HG03159 (cell line): ENCODE measurements around the gene SNRPN.
"Not testable (repeated sequence)": the region's sequence is repeated elsewhere in the genome, so short reads cannot be mapped to it uniquely, and the experiment has no call there.

Experiments used
- ATAC-seq: cut with Tn5 transposase; IDR thresholded peaks from one replicate; pipeline ENCODE4 v1.9.1; 2021; ENCODE audit warnings: mild to moderate bottlenecking, moderate library complexity; ENCODE audit not compliant: unreplicated experiment

The SNRPN gene

DNA sequence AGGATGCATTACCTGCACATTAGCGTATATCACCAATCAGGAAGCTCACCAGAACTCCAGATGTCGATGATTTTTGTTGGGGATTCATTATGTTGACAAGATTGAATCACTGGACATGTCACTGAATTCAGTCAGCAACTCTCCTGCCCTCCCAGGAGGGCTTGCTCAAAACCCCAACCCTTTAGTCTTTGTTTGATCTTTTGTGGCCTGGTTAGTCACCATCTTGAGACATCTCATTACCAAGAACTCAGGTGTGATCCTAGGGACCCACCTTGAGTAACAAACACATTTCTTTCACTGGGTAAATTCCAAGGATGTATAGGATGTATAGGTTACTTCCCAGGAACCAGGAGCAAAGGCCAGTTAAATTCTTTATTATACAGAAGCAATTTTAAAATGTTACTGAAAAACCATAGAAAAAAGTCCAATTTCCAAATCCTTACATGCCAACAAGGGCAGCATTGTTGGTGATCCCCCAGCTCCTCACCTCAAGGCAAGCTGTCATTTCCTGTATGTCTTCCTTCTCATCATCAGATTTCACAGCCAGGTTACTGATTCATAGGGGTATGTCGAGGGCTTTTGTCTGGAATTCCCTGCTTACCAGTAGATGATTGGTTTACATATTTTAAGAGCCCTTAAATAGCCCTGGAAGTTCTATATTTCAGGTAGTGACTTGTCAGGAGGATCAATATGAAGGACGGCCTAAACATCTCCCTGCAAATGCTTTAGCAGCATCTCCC lies 11.7 kb downstream of the SNRPN start:
- no peak for ATAC-seq

DNA sequence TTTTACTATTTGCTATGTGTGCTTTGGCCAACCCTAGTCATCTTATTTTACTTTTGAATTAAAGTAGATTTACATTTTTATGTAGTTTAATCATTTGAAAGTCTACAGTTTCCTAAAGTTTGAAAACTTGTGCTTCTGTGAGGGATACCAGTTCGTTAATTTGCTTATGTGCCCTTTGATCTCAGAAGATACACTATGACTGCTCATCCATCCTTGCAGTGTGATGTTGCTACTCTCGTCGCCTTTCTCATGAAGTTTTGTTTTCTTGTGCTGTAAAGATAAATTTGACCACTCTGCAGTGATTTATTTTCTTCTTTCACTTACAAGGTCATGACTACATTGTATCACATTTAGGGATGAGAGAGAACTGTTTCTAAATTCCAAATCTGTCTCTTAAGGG lies 16.3 kb downstream of the SNRPN start:
- no peak for ATAC-seq

DNA sequence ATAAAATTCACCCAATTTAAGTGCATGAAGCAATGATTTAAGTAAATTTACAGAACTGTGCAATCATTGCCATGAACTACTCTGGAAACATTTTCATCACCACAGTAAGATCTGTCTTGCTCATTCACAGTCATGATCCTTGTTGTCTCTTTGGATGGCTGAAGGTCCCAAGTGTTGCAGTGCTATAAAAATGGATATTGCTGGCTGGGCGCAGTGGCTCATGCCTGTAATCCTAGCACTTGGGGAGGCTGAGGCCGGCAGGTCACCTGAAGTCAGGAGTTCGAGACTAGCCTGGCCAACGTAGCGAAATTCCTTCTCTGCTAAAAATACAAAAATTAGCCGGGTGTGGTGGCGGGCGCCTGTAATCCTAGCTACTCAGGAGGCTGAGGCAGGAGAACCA lies 17.0 kb downstream of the SNRPN start:
- ATAC-seq, result no peak

DNA sequence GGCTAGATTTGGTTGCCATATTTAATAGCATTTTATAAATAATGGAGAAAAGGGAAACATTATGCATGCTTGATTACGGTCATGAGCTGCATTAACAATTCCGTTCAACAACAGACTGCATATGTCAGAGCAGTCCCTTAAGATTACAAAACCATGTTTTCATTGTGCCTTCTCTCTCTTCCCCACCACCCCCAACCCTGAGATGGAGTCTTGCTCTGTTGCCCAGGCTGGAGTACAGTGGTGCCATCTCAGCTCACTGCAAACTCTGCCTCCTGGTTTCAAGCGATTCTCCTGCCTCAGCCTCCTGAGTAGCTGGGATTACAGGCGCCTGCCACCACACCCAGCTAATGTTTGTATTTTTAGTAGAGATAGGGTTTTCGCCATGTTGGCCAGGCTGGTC lies 17.9 kb downstream of the SNRPN start:
- not testable (repeated sequence) for ATAC-seq

GRCh38 chr15:24976932-24977331 lies 22.1 kb downstream of the SNRPN start:
- no peak for ATAC-seq

GRCh38 chr15:24977686-24978085 lies 22.9 kb downstream of the SNRPN start:
- no peak for ATAC-seq

DNA sequence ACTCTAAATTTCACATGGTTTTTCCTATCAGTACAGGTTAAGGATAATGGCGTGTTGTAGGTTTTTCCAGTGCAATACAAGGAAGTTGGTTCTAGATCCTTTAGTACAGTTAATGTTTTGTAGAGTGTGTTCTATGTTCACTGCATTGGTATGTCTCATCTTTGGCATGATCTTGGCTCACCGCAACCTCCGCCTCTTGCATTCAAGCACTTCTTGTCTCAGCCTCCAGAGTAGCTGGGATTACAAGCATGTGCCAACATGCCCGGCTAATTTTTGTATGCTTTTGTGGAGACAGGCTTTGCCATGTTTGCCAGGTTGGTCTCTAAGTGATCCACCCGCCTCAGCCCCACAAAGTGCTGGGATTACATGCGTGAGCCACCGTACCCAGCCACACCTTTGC lies 30.4 kb downstream of the SNRPN start:
- ATAC-seq, result no peak

GRCh38 chr15:24986653-24987052 lies 31.9 kb downstream of the SNRPN start:
- no peak for ATAC-seq

DNA sequence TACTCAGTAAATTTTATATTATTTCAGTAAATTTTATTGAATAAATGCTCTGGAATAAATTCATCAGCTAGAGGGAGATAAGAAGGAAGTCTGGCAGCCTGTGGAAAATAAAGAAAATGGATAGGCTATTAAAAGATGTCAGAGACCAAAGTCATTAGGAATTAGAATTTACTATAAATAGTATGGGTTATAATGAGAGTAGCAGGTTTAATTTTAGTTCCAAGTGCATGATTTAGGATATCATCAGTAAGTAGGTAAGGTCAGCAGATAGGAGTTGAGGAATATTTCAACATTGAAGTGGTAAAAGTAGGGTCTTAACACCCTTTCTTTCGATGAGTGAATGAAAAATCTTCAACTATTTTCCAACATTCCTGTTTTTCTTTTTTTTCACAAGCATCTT lies 64.6 kb downstream of the SNRPN start:
- no peak for ATAC-seq

- ATAC-seq, result no peak
These were observed 67.4 kb downstream of the SNRPN start for GRCh38 chr15:25022233-25022632.
